Stimulated activated CD8-positive, alpha-beta memory T cell treated with anti-CD3 and anti-CD28 coated beads, Interleukin-15, amount 100 ng/mL, for 4 hours (primary cell): ENCODE measurements around the gene PPM1A.

ENCODE experiments used
- DNase-seq, 2 donors: peaks; one replicate each; pipeline ENCODE4 v3.0.0-alpha.2; 2020; ENCODE audit warnings: low read depth in 2 of 2

Gene PPM1A

DNA sequence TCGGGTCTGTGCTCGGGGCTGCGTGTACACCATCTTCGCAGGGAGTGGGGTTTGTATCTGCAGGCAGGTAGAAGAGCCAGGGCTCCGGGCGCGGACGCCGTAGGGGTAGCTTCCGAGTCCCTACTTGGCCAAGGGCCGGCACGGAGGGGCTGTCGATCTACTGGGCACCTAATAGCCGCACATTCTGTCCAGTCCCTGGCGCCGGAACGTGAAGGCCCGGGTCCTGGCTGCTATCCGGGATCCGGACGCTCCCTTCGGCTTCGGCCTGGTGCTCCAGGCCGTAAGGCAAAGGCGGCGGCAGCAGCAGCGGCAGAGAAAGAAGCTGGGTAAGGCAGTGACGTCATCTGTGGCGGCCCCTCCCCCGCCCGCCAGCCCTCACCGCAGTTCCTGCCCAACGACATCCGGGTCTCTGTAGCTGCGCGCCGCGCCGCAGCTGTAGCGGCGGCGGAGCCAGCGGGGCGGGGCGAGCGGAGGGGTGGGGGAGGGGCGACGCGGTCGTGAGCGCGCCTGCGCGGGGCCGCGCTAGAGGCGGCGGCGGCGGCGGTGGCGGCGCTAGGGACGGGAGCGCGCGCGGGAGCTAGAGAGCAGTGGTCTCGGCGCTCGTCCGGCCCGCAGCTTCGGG lies at the start of gene PPM1A:
PPM1A (plus strand) TSS at position 525 of the 622 bp plus-strand sequence. CDS start 33,483 bp downstream, outside the sequence.
- DNase-seq: peak; percentile 89 to 94

DNA sequence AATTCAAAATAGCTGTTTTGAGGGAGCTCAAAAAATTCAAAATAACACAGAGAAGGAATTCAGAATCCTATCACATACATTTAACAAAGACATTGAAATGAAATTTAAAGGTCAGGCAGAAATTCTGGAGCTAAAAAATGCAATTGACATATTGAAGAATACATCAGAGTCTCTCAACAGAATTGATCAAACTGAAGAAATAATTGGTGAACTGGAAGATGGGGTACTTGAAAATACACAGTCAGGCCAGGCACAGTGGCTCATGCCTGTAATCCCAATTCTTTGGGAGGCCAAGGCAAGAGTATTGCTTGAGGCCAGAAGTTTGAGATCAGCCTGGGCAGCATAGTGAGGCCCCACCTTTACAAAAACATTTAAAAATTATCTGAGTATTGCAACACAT lies 49.7 kb upstream of the PPM1A start:
- DNase-seq: no peak

DNA sequence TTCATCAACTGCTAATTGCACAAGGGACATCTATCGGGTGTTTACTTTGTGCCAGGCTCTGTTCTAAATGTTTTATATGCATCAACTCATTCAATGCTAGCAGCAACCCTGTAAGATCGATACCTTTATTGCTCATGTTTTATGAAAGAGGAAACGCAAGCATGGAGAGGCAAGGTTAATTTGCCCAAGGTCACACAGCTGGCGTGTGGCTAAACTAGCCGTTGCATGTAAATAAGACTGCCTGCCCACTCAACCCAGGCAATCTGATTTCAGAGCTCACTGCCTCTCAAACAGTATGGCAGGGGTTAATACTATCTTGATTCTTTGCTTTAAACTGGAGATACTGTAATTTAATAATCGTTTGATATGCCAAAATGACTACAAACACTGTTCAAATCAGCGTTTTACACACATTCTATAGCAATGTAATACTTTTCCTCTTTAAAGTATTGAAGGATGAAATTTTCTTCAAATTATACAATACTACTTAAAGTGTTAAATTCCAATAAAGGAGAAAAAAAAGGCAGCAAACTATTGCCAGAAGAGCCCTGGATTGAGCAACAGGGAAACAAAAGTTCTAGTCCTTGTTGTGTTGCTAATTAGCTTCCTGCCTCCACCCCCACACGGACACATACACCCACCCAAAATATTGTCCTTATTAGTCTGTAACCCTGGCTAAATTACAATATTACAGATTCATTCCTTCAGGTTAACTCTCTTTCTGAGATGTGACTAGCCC lies 44.7 kb upstream of the PPM1A start:
- no peak for DNase-seq

DNA sequence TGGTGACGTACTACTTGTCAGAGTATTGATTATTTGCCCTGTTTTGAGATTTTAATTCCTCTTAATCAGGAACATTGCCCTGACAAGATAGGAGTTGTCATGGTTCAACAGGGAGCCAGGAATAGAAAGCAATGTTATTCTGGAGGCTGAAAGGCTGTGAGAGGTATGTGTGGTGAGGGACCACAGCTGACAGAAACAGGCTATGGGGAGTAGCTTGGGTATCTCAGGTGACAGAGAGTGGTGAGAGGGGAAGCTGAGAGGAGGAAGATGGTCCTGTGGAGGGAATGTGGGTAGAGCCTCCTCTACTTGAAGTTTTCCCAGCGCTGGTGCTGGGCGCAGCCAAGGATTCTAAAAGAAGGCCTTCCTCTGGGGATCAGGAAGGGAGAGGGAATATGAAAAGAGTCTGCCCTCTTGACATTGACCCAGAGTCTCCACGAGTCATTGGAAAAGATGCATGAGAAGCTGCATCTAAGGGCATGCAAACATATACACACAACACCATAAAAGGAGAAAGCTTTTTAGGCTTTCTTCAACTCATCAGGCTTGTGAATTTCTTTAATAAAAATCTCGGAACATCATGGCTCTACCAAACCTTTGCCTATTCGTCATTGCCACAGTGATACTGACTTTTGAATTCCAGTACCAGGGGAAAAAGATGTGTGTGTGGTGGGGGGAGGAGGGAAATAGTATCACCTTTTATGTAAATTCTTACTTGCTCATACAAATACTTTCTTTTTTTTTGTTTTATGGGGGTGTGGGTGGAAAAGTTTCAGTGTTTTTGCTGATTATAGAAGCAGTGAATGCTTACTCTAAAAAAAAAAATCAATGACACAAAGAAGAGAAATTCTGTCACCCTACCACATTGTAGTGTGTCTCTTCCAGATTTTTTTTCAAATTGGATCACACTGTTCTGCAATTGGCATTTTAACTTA lies 43.9 kb upstream of the PPM1A start:
- no peak for DNase-seq

DNA sequence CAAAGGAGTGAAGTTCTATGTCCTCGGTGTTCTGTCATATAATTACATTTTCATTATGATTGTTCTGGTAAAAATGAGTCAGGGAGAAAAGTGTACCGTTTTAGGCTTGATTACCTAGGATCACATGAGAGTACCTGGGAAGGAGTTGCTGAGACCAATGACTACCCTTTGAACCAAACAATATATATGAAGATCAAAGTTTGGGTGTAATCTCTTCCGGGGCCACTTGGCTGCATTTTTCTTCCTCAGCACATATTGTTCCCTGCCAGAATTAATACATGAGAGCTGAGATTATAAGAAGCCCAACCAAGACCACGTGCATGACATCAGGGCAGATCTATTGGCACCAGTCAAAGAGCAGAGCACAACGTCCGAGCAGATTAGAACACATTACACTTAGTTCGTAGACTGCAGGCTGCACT lies 42.8 kb upstream of the PPM1A start:
- DNase-seq: no peak

DNA sequence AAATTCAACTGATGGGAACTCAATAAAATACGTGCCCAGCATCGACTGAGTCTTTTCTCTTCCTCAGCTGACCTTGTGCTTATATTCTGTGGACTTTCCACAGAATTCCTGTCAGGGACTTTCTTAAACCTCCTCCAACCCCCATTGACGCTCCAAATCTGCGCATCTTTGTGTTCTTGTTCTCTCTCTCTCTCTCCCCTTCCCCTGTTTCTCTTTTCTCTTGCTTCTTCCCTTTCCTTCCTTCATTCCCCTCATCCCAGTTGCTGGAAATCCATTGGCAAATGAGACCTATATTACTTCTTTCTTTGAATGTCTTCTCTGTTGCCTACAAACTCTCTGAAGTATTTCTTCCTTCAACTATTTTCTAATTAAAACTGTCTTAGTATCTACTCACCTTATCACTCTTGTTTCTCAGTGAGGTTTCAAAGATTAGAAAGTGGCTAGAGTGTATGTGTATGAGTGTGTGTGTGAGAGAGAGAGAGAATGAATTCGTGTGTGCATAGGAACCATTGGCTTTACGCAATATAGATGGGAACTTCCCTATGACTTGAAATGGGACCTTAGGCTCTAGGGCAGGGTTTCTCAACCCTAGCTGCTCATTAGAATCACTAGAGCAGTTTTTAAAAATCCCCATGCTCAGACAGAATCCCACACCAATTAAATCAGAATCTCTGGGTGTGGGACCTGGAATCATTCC lies 42.0 kb upstream of the PPM1A start:
- DNase-seq: no peak

DNA sequence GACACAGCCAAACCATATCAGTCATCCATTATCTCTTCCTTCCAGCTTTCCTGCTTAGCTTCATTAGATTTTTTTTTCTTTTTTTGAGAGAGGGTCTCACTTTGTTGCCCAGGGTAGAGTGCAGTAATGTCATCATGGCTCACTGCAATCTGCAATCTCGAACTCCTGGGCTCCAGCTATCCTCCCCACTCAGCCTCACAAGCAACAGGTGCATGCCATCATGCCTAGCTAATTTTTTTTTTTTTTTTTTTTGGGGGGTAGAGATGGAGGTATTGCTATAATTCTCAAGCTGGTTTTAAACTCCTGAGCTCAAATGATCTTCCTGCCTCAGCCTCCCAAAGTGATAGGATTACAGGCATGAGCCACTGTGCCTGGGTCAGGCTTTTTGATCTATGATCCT lies 38.3 kb upstream of the PPM1A start:
- no peak for DNase-seq

DNA sequence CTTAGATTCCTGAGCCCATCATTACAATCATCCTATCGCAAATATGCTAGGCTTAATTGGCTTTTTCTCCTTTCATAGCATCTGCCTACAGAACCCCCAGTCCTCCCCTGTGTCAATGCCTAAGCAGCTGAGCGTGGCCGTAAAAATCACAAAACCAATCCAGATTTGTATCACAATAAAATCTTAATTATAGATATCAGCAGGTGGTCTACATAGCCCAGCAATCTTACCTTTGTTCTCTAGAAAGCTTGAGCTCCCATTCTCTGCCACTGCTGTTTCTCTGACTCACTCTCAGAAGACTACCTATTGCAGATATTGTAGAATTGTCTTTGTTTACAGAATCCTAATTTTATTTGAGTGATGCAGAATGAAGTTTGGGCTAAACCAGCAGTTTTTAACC lies 37.9 kb upstream of the PPM1A start:
- no peak for DNase-seq

DNA sequence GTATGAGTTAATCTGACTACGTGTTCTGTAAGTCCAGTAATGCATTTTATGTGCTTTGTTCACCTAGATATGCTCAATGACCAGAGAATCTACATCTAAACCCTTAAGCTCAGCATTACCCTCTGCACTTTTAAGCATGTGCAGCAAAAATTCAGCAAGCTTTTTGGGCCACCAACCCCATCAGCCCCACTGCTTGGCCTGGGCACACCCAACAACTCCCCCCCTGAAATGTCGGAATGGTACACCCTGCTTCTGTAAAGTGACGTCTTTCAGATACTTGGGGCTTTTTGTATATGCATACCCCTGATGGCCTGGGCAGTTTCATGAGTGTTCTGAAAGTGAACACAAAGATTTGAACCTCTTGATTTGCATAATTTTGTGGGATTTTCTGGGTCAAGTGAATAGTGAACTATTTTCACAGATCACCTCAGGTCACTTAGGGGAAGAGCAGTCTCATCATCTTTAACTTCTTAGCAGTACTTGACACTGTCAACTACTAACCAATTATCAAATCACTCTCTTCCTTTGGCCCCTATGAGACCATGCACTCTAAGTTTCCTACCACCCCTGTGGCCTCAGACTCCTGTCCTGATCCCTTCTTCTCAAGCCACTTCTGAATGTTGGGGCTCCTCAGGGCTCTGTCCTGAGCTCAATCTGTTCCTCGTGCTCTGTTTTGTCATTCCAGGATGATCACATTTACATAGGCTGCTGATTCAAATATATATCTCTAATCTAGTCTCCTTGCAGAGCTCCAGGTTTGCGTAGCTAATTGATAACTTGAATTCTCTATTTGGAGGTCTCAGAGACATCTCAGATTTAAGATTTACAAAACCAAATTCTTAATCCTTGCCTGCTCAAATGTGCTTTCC lies 36.3 kb upstream of the PPM1A start:
- no peak for DNase-seq

DNA sequence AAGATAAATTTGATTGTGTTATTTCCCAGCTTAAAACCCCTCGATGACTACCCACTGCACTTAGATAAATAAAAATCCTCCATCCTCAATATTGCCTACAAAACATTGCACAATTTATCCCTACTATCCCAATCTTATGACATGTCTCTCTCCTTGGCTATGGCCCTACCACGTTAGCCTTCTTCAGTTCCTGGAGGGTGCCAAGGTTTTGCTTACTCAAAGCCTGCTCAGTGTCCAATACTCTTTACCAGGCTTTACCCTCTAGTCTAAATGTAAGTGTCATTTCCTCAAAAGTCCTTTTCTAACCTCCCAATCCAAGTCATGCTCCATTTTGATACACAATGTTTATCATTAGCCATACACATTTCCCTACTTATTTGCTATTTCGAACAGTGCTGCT lies 35.0 kb upstream of the PPM1A start:
- no peak for DNase-seq

DNA sequence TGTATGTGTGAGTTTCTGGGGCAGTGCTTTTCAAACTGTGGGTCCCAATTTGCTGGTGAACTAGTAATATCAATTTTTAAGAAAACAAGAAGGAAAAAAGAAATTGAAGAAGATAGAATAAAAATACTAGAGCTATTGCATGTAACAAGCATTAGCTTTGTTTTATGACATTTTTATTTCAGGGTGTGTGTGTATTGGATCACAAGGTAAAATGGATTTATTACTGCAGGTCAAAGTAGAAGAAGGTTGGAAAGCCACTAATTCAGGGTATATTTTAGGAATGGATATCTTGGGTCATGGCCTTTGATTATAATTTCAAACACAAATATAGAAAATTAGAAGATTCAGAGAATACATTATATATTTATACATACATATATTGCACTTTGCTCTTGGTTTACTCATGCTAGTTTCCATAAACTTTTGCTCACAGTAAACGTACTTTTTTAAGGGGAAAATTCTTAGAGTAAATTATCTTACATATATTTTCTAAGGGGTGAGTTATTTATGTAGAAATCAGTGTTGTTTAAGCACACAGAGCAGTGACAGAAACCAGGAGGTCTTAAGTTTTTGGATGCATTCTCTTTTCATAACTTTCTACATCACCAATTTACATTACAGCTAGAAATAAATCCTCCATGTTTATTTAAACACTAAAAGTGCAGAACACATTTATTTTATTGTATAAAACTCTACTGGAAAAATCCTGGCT lies 34.5 kb upstream of the PPM1A start:
- DNase-seq: no peak

DNA sequence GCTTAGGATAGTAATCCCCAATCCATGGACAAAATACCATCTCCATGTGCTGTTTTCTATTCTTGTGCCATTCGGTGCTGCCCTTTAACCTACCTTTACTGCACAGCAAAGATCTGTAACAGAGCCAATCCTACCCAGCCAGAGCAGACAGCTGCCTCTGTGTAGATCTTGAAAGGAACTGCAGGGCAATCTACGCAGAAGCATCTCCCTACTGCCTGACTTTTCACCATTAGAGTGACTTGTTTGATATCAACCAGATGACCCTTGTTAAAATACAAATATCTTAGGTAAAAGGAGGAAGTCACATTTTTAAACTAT lies 33.9 kb upstream of the PPM1A start:
- no peak for DNase-seq

DNA sequence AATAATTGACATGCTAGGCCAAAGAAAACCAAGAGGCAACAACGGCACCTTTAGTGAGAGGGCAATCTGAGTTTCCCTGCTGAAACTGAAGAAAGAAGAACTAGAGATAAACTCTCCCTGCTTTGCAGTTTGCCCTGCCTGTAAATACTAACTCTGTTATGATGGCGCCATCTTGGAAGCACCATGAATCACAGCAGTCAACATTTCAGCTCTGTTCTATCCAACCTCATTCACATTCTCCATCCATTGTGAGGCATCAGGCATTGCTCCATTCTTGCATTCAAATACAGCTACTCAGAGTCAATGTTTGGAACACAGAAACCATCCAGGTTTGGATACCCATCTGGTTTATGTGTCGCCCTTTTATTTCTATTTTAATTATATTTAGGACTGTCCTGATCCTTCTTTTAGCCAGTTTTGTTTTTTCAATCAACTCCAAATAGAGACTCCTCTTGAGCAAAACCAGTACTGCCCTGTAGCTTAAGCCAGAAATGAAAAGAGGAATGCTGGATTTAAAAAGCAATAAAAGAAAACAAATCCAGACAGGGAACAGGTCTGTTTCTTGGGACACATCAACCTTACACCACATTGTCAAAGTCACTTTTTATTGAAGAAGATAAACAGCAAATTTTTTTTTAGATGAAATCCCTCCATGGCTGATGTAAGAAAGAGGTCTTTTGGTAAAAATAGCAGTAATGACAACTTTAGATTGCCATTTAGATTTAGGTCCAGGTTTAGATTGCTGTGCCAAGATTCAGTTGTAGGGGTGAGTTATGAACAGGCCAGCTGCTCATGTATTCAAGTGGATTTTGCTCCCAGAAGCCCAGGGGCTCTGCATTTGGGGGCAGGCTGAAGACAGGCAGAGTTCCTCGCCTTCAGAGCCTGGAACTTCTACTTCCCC lies 33.3 kb upstream of the PPM1A start:
- no peak for DNase-seq

DNA sequence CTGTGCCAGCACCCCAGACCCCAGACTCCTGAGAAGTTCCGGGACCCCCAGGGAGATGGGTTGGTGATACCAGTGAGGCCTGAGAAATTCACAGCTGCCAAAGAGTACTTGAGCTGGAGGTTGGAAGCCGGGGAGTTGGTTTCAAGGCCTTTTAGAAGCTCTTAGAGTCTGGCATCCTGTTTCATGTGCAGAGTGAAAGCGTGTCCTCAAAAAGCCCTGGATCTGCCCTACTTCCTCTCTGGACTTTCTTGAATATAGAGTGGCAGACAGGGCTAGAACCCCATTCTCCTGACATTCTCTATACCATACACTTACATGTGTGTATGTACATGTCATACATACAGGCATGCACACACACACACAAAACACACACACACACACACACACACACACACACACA lies 31.3 kb upstream of the PPM1A start:
- no peak for DNase-seq

DNA sequence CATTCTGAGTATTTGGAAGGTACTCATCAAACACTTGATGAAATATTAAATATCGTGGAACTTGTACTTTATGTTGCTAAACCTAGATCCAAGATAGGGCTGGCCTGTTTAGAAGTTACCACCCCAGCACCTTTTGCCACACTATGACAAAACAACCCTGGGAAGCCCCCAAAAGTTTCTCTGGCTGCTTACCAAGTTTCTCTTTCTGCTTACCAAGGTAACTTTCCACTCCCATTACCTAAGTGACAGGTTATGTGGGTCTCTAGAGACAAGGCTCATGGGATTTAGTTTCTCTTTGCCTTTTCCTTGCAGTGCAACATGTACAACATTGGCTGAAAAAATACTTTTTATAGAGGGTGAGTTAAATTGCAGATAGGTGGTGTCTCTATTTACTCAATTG lies 28.9 kb upstream of the PPM1A start:
- no peak for DNase-seq

DNA sequence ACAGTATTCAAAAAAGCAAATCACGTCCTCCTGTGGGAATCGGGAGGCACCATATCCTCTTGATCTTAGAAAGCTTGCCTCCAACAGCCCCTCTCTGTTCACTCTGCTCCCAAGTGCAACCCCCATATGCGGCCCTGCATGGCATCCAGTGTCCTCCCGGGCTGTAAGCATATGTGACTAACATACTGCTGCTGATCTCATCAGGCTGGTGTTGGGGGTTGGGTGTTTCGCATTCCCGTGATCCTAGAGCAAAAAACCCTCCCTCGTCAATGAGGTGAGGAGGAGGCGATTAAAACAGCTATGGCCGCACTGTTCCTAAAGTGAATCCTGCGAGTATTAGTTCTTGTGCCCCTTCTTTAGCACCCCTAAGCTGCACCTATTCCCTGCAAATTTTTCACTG lies 28.1 kb upstream of the PPM1A start:
- DNase-seq: no peak

DNA sequence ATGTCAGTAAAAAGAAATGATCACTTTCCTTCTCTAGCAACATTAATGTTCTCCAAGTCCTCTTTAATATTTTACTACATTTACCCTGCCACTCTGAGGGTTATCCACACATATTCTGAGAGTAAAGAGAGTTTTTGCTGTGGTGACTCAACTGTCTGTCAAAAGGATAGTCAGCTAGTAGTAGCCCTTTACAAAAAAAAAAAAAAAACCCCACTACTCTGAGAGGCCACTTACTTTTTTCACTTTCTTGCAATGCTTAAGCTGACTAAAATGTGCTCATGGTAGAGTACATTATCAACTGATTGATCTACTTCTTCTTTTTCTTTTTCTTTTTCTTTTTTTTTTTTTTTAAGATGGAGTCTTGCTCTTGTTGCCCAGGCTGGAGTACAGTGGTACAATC lies 27.6 kb upstream of the PPM1A start:
- no peak for DNase-seq

DNA sequence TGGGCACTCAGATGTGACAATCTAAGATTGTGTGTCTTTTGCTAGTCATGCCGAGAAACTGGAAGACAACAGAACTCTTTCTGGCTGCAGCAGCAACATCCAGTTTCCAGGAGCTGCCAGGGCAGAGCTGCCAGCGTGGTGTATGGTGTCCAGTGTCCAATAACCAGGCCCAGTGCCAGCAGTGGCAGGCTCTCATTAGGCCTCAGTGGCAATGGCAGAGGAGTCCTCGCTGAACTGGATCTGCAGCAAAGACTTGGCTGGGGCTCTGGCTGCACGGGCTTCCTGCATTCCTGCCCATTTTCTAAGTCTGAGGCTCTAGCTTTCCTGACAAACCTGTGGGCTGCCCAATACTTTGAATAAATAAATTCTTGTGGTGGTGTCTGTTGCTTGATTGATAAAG lies 26.2 kb upstream of the PPM1A start:
- no peak for DNase-seq

DNA sequence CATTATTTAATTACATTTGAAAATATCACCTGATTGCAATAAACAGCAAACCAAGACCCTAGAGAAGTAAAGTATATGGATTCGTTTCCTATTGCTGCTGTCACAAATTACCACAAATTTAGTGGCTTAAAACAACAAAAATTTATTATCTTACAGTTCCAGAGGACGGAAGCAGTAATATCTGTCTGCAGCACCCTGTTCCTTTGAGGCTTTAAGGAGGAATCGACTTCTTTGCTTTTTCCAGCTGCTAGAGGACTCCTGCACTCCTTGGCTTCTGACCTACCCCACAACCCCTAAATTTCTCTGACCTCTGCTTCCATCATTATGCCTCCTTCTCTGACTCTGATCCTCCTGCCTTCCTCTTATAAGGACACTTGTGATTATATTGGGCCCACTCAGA lies 23.8 kb upstream of the PPM1A start:
- DNase-seq: no peak

DNA sequence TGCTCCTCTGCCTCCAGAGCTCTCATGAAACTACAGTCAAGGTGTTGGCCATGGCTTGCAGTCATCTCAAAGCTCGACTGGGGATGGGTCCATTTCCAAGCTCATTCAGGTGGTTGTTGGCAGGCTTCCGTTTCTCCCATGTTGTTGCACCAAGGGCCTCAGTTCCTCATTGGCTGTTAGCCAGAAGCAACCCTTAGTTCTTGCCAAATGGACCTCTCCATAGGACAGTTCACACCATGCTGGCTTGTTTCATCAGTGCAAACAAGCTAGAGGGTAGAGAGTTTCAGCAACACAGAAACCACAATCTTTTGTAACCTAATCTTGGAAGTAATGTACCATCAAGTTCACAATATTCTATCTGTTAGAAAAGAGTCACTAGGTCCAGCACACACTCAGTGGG lies 22.7 kb upstream of the PPM1A start:
- DNase-seq: no peak
